GM23338 (cell line): Measurements from ENCODE around the gene APOL2.

ENCODE experiments used
- CREB1 ChIP-seq: fragments of 250-450 bp; sonication (Bioruptor Pico); IDR thresholded peaks from 2 replicates; pipeline ENCODE4 v1.5.0; 2020; ENCODE audit warnings: low read depth, mild to moderate bottlenecking, moderate library complexity
- EZH2 ChIP-seq: fragments of 200-600 bp; sonication (generic); IDR thresholded peaks from one replicate; pipeline ENCODE4 v1.8.0; 2017; ENCODE audit warnings: antibody characterized with exemption, mild to moderate bottlenecking, low read depth; ENCODE audit not compliant: unreplicated experiment
- EZH2phosphoT487 ChIP-seq: fragments of 200-600 bp; sonication (generic); IDR thresholded peaks from one replicate; pipeline ENCODE4 v1.8.1; 2018; ENCODE audit warnings: antibody characterized with exemption; ENCODE audit not compliant: unreplicated experiment
- JUNB ChIP-seq: IDR thresholded peaks from one replicate; pipeline ENCODE4 v1.6.1; 2016; ENCODE audit warnings: antibody characterized with exemption; ENCODE audit not compliant: unreplicated experiment
- NANOG ChIP-seq: IDR thresholded peaks from 2 replicates; pipeline ENCODE4 v1.6.1; 2016; ENCODE audit warnings: antibody characterized with exemption, borderline replicate concordance
- POLR2AphosphoS5 ChIP-seq: IDR thresholded peaks from 2 replicates; pipeline ENCODE4 v1.6.1; 2016; ENCODE audit warnings: antibody characterized with exemption, low read depth
- STAT1 ChIP-seq: IDR thresholded peaks from one replicate; pipeline ENCODE4 v1.6.1; 2016; ENCODE audit warnings: antibody characterized with exemption; ENCODE audit not compliant: unreplicated experiment
- ZNF114 ChIP-seq: fragments of 250-450 bp; sonication (Bioruptor Pico); IDR thresholded peaks from 2 replicates; pipeline ENCODE4 v1.5.0; 2020; ENCODE audit warnings: mild to moderate bottlenecking, moderate library complexity
- ZNF331 ChIP-seq: fragments of 250-450 bp; sonication (Bioruptor Pico); IDR thresholded peaks from 2 replicates; pipeline ENCODE4 v1.5.0; 2020; ENCODE audit warnings: low read depth, mild to moderate bottlenecking, moderate library complexity
- TF ChIP-seq, protein P1 (sequence below), 2 experiments: fragments of 200-600 bp in 1 of 2; sonication (generic) in 1 of 2; conservative IDR thresholded peaks; 2 replicates each; pipeline versions ENCODE4 v1.5.1 to v1.6.1; 2016 to 2017; ENCODE audit warnings: antibody characterized with exemption in 2 of 2, low read depth in 2 of 2, mild to moderate bottlenecking in 2 of 2, moderate library complexity in 1 of 2
- TF ChIP-seq, protein P2 (sequence below): IDR thresholded peaks from one replicate; pipeline ENCODE4 v1.6.1; 2018; ENCODE audit warnings: antibody characterized with exemption; ENCODE audit not compliant: unreplicated experiment
- TF ChIP-seq, protein P3 (sequence below): IDR thresholded peaks from 2 replicates; pipeline ENCODE4 v1.6.1; 2016; ENCODE audit warnings: antibody characterized with exemption

DNA sequence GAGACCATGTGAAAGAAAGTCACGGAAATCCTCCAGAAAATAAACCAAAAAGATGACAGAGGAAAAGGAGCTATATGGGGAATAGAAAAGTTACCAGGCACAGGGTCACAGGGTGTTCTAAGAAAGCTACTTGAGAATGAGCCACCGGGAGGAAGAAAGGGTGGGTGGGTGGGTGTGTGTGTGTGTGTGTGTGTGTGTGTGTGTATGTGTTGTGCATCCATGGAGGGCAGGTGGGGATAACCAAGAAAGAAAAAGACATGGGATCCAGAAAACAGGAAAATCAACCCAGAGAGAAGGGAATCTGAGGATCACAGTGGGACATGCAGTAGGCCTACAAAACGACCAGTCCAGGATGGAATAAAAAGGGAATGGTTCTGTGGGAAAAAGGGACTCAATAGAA, 3.7 kb downstream of the APOL2 start:
- TF ChIP-seq, protein P1, sequence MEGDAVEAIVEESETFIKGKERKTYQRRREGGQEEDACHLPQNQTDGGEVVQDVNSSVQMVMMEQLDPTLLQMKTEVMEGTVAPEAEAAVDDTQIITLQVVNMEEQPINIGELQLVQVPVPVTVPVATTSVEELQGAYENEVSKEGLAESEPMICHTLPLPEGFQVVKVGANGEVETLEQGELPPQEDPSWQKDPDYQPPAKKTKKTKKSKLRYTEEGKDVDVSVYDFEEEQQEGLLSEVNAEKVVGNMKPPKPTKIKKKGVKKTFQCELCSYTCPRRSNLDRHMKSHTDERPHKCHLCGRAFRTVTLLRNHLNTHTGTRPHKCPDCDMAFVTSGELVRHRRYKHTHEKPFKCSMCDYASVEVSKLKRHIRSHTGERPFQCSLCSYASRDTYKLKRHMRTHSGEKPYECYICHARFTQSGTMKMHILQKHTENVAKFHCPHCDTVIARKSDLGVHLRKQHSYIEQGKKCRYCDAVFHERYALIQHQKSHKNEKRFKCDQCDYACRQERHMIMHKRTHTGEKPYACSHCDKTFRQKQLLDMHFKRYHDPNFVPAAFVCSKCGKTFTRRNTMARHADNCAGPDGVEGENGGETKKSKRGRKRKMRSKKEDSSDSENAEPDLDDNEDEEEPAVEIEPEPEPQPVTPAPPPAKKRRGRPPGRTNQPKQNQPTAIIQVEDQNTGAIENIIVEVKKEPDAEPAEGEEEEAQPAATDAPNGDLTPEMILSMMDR (conservative IDR thresholded peaks at IDR 0.05; ENCODE audit: low read depth in 2 of 2): no peak
- TF ChIP-seq ZNF114 (no peak), POLR2AphosphoS5 (no peak), EZH2phosphoT487 (no peak), EZH2 (no peak), CREB1 (CRISPR knock-in tag) (no peak), NANOG (no peak), JUNB (no peak), ZNF331 (no peak), STAT1 (no peak)
- TF ChIP-seq, protein P2, sequence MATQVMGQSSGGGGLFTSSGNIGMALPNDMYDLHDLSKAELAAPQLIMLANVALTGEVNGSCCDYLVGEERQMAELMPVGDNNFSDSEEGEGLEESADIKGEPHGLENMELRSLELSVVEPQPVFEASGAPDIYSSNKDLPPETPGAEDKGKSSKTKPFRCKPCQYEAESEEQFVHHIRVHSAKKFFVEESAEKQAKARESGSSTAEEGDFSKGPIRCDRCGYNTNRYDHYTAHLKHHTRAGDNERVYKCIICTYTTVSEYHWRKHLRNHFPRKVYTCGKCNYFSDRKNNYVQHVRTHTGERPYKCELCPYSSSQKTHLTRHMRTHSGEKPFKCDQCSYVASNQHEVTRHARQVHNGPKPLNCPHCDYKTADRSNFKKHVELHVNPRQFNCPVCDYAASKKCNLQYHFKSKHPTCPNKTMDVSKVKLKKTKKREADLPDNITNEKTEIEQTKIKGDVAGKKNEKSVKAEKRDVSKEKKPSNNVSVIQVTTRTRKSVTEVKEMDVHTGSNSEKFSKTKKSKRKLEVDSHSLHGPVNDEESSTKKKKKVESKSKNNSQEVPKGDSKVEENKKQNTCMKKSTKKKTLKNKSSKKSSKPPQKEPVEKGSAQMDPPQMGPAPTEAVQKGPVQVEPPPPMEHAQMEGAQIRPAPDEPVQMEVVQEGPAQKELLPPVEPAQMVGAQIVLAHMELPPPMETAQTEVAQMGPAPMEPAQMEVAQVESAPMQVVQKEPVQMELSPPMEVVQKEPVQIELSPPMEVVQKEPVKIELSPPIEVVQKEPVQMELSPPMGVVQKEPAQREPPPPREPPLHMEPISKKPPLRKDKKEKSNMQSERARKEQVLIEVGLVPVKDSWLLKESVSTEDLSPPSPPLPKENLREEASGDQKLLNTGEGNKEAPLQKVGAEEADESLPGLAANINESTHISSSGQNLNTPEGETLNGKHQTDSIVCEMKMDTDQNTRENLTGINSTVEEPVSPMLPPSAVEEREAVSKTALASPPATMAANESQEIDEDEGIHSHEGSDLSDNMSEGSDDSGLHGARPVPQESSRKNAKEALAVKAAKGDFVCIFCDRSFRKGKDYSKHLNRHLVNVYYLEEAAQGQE: no peak
- TF ChIP-seq, protein P3, sequence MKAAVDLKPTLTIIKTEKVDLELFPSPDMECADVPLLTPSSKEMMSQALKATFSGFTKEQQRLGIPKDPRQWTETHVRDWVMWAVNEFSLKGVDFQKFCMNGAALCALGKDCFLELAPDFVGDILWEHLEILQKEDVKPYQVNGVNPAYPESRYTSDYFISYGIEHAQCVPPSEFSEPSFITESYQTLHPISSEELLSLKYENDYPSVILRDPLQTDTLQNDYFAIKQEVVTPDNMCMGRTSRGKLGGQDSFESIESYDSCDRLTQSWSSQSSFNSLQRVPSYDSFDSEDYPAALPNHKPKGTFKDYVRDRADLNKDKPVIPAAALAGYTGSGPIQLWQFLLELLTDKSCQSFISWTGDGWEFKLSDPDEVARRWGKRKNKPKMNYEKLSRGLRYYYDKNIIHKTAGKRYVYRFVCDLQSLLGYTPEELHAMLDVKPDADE: no peak
